ENCODE data around the gene LUC7L2. TPM values are rescaled to one million over a fixed set of nuclear protein-coding genes. Genes with fewer than 3 reads are reported as not detected.
"Not testable (repeated sequence)": the region's sequence is repeated elsewhere in the genome, so short reads cannot be mapped to it uniquely, and the experiment has no call there.

Gene LUC7L2
- total and polyA plus RNA-seq, 8 donors, result 20.5 to 133 (median 60.6) TPM

DNA sequence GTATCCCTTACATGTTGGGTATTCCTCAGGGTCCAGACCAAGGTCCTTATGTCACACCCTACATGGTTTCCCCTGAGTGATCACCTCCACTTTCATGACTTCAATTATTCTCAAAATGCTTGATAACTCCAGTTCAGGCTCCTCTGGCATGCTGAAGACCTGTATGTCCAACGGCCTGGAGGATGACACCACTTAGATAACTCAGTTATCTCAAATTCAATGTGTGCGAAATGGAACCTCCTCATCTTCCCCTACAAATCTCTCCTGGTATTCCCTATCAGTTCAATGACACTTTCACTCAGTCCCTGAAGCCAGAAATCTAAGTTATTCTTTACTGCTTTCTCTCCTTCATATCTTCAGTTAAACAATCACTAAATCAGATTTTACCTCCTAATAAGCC is 8.7 kb upstream of the LUC7L2 start:
- peaks cover 0 to 55% (median 50%) of the 10 kb centered on the region in 4 donors for H3K36me3 ChIP-seq
- TF ChIP-seq POLR2AphosphoS5 (IDR thresholded peaks at IDR 0.05) (no peak), EP300 (IDR thresholded peaks at IDR 0.05) (no peak), POLR2A (IDR thresholded peaks at IDR 0.05) (no peak)
- TF ChIP-seq, protein P1, sequence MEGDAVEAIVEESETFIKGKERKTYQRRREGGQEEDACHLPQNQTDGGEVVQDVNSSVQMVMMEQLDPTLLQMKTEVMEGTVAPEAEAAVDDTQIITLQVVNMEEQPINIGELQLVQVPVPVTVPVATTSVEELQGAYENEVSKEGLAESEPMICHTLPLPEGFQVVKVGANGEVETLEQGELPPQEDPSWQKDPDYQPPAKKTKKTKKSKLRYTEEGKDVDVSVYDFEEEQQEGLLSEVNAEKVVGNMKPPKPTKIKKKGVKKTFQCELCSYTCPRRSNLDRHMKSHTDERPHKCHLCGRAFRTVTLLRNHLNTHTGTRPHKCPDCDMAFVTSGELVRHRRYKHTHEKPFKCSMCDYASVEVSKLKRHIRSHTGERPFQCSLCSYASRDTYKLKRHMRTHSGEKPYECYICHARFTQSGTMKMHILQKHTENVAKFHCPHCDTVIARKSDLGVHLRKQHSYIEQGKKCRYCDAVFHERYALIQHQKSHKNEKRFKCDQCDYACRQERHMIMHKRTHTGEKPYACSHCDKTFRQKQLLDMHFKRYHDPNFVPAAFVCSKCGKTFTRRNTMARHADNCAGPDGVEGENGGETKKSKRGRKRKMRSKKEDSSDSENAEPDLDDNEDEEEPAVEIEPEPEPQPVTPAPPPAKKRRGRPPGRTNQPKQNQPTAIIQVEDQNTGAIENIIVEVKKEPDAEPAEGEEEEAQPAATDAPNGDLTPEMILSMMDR (IDR thresholded peaks at IDR 0.05), result no peak
- H3K9me3 ChIP-seq, result no peaks in the 10 kb centered on the region
- WGBS, 5 donors, result 93 to 96% (median 94%) methylated on average over 2 of the region's 2 CpGs
- no peaks in the 10 kb centered on the region for H3K4me1 ChIP-seq
- no peak overlapping the region for H3K27ac ChIP-seq
- no peaks in the 10 kb centered on the region for H3K27me3 ChIP-seq
- no peak overlapping the region for H3K4me3 ChIP-seq
- intact Hi-C loops (cut with DNase I; ENCODE audit: low total_unique reads), result no loop called here
- DNase-seq, result no peak

DNA sequence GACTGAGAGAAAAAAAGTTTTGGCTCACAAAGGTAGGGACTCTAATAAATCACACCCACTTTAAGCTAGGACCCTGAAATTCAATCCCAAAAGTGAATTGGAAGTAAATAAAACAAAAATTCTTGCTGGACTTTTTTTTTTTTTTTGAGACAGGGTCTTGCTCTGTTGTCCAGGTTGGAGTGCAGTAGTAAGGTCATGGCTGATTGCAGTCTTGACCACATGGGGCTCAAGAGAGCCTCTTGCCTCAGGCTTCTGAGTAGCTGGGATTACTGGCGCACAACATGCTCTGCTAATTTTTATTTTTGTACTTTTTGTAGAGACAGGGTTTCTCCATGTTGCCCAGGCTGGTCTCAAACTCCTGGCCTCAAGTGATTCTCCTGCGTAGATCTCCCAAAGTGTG is 5.0 kb upstream of the LUC7L2 start:
- Histone ChIP-seq H3K4me3 (no peak overlapping the region), H3K36me3 (peaks cover 0 to 20% (median 18%) of the 10 kb centered on the region in 4 donors), H3K4me1 (peaks cover 8 to 10% (median 9%) of the 10 kb centered on the region in 4 donors), H3K27me3 (no peaks in the 10 kb centered on the region), H3K27ac (no peak overlapping the region), H3K9me3 (no peaks in the 10 kb centered on the region)
- DNase-seq, result no peak
- TF ChIP-seq POLR2A (IDR thresholded peaks at IDR 0.05), result no peak
- TF ChIP-seq, protein P1 (IDR thresholded peaks at IDR 0.05), result no peak
- TF ChIP-seq EP300 (IDR thresholded peaks at IDR 0.05), result no peak
- no peak for TF ChIP-seq POLR2AphosphoS5 (IDR thresholded peaks at IDR 0.05)
- intact Hi-C loops (cut with DNase I; ENCODE audit: low total_unique reads), result no loop called here
- WGBS, 5 donors, result 94 to 100% (median 98%) methylated on average over 2 of the region's 2 CpGs

DNA sequence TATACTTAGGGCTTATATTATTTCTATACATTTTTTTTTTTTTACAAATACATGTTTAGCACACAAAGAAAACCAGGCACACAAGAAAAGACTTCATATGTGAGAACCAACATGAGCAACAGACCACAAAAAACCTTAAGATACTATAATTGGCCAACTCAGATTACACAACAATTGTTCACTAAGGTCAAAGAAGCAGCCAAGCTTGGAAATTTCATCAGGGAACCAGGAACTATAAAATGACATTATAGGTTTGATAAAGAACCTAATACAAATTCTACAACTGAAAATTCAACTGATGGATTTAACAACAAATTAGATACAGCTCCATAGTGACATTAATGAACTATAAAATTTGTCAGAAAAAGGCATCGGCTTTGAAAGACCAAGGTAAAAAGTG is 4.4 kb upstream of the LUC7L2 start:
- intact Hi-C loops (cut with DNase I; ENCODE audit: low total_unique reads), result no loop called here
- peaks cover 8 to 10% (median 9%) of the 10 kb centered on the region in 4 donors for H3K4me1 ChIP-seq
- peaks cover 0 to 16% (median 13%) of the 10 kb centered on the region in 4 donors for H3K36me3 ChIP-seq
- no peak for DNase-seq
- no peaks in the 10 kb centered on the region for H3K9me3 ChIP-seq
- TF ChIP-seq EP300 (IDR thresholded peaks at IDR 0.05) (no peak), POLR2AphosphoS5 (IDR thresholded peaks at IDR 0.05) (no peak), POLR2A (IDR thresholded peaks at IDR 0.05) (no peak)
- TF ChIP-seq, protein P1 (IDR thresholded peaks at IDR 0.05), result no peak
- WGBS, 5 donors, result 98 to 100% (median 100%) methylated on average over 1 of the region's 1 CpG
- H3K27ac ChIP-seq, result no peak overlapping the region
- no peak overlapping the region for H3K4me3 ChIP-seq
- H3K27me3 ChIP-seq, result no peaks in the 10 kb centered on the region

DNA sequence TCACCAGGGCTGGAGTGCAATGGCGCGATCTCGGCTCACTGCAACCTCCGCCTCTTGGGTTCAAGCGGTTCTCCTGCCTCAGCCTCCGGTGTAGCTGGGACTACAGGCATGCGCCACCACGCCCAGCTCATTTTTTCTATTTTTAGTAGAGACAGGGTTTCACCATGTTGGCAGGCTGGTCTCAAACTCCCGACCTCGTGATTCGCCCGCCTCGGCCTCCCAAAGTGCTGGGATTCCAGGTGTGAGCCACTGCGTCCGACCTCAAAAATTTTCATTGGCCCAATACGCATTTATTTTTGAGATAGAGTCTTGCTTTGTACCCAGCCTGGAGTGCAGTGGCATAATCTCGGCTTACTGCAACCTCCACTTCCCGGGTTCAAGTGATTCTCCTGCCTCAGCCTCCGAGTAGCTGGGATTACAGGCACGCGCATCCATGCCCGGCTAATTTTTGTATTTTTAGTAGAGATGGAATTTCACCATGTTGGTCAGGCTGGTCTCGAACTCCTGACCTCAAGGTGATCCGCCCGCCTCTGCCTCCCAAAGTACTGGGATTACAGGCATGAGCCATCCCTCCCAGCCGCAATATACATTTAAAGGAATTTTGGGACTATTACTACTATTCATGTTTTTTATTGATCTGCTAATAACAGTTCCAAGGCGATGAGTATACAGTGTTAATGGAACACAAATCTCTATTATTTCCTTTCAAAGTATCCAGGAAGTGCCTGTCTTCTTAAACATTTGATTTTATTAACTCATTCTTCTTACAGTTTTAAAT is 1.8 kb upstream of the LUC7L2 start:
- Histone ChIP-seq H3K27ac (peak overlapping the region; percentile 11 to 100 (median 100)), H3K4me1 (peaks cover 25 to 32% (median 29%) of the 10 kb centered on the region in 4 donors), H3K4me3 (peak overlapping the region; percentile 71 to 98 (median 83))
- H3K9me3 ChIP-seq; intact Hi-C loops (cut with DNase I; ENCODE audit: low total_unique reads); H3K36me3 ChIP-seq; H3K27me3 ChIP-seq; DNase-seq: not testable (repeated sequence)
- 92 to 96% (median 93%) methylated on average over 27 of the region's 27 CpGs for WGBS, 5 donors
